Epithelial cell of esophagus (primary cell): ENCODE results near the gene ITPK1.

Source experiments
- DNase-seq: peaks from one replicate; pipeline ENCODE4 v3.0.0; 2010; ENCODE audit warnings: low read depth
- H3K4me3 ChIP-seq: 2 replicates; pipeline ENCODE4 v1.5.1; 2011; ENCODE audit warnings: mild to moderate bottlenecking, low read length, control low read depth
- TF ChIP-seq, protein P1 (sequence below): IDR thresholded peaks from 2 replicates; pipeline ENCODE4 v1.5.1; 2011; ENCODE audit warnings: low read depth, mild to moderate bottlenecking, low read length, control low read depth, inconsistent platforms; ENCODE audit not compliant: insufficient read depth; ENCODE audit errors: missing control alignments

The ITPK1 gene

DNA sequence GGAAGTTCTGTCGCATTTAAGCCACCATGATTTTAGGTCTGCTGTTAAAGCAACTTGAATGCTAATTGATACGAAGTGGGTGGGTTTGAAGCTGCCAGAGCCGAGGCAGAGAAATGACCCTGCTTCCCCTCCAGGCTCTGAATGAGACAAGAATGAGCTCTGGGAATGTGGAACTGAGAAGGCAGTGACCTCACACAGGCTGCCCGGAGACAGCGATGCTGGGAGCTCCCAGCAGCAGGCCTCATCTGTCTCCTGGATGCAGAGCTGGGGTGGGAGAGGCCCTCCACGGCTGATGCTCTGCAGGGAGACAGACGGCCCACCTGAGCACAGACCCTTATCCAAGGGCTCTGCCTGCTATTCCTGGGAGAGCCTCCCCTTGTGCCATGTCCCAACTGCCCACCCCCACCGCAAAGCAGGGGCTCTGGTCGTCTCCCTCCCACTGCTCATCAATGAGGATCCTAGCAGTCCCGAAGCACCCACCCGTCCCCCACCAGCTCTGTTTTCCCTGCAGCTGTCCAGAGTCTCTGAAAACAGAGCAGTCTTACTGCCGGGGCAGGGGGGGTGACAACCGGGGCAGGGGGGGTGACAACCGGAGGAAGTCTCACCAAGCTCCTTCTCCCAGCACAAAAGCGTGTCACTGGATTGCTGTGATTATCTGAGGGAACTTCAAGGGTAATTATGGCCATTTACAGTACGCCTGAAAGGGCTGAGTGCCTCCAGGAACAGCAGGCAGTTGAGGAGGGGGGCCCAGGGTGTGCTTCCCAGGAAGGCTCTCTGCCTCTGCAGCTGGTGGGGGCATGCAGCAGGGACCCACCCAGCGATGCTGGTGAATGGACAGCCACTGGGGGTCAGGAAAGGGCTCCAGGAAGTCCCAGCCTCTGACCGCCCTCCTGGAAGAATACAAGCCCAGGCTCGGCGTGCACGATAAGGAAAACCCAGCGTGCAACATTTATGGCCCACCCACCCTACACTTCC is 125.0 kb downstream of the ITPK1 start:
- DNase-seq: no peak
- H3K4me3 ChIP-seq: no peak overlapping the region
- TF ChIP-seq, protein P1, sequence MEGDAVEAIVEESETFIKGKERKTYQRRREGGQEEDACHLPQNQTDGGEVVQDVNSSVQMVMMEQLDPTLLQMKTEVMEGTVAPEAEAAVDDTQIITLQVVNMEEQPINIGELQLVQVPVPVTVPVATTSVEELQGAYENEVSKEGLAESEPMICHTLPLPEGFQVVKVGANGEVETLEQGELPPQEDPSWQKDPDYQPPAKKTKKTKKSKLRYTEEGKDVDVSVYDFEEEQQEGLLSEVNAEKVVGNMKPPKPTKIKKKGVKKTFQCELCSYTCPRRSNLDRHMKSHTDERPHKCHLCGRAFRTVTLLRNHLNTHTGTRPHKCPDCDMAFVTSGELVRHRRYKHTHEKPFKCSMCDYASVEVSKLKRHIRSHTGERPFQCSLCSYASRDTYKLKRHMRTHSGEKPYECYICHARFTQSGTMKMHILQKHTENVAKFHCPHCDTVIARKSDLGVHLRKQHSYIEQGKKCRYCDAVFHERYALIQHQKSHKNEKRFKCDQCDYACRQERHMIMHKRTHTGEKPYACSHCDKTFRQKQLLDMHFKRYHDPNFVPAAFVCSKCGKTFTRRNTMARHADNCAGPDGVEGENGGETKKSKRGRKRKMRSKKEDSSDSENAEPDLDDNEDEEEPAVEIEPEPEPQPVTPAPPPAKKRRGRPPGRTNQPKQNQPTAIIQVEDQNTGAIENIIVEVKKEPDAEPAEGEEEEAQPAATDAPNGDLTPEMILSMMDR: no peak

DNA sequence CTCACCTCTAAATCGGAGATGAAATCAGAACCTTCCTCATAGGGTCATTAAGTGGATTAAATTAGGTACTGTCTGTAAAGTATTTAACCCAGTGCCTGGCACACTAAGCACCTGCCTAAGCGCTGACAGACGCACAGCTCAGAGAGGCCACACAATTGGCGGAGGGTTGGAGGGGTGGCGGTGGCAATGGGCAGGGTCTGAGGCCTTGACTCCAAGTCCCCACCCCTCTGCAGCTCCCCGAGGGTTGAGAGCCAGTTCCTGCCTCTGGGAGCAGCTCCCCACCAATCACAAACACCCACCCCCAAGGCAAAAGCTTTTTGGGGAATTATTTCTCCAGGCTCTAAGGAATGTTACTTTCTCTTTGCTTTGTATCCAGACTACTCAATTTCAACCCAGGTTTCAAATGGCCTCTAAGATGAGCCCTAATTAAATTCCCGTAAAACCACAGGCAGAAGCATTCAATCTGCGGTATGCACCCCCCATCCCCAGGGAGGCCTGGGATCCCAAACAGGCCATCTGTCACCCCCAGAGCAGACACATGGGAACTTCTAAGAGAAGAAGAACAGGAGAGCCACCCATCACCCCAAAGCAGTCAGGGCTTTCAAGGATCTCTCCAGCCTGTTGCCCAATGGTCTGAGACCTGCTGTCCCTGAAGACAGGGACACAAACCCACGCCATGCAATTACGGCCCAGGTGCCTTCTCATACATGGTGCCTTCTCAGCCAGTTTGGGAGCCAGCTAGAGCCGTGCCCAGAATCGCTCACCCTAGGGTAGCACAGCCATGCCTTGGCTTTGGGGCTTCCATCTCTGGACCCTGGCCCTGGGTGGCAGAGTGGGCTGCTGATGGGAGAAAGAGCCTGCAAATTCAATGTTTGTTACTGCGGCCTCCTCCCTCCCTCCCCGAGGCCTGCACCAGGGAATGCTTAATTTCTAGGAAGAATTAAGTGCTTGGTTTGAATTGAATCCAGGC is 126.7 kb downstream of the ITPK1 start:
- TF ChIP-seq, protein P1: no peak
- no peak for DNase-seq

DNA sequence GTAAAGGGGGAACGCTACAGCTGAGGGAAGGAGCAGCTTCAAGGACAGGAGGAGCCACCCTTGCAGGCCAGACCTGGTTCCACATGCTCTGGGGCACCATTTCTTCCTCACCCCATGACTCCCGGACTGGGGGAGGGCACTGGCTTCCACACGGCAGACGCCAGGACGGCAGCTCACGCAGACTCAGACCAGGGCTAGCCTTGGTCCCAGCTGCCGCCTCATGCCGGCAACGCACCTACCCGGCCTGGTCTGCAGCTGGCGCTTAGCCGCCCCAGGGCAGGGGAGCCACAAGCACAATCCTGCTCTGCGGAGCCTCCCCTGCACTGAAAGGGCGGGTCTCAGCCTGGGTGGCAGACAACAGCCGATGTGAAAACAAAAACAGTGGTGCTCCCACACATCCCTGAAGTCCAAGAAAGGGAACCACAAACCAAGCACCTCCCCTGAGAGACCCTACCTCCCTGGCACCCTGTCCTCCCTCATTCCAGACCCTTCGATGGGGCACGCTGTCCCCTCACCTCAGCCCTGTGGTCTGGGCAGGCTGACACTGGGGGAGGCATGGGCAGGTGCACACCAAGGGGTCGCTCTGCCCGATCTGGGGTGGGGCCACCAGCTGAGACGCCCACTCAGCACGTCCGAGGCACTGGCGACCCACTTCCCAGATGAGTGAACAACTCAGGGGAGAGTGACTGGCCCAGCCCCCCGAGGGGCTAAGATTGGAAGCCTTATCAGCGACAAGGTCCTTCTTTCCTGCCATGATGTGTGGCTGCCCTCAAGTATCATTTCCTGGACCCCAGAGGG is 127.8 kb downstream of the ITPK1 start:
- no peak for DNase-seq
- TF ChIP-seq, protein P1: no peak
- H3K4me3 ChIP-seq: no peak overlapping the region

More for the DNA sequence above, 126.7 kb downstream of the ITPK1 start:
- H3K4me3 ChIP-seq: no peak overlapping the region

DNA sequence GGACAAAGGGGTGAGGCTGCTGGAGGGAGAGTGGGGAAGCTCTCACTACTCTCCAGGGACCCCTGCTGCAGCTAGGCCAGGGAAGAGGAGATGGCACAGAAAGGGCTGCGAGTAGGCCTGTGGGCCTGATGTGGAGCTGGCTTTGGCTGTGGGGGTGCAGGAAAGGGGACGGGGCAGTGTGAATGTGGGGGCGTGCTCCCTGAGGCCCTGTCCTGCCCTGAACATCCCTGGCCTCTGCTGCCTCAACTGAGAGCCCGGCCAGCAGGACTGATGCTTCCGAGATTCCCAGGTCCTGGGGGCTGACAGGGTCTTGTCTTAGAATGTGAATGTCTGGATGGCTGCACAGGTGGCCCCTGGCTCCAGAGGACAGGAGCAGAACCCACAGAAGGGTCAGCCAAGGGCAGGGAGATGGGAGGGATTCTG is 128.6 kb downstream of the ITPK1 start:
- H3K4me3 ChIP-seq: no peak overlapping the region
- TF ChIP-seq, protein P1: no peak
- no peak for DNase-seq

DNA sequence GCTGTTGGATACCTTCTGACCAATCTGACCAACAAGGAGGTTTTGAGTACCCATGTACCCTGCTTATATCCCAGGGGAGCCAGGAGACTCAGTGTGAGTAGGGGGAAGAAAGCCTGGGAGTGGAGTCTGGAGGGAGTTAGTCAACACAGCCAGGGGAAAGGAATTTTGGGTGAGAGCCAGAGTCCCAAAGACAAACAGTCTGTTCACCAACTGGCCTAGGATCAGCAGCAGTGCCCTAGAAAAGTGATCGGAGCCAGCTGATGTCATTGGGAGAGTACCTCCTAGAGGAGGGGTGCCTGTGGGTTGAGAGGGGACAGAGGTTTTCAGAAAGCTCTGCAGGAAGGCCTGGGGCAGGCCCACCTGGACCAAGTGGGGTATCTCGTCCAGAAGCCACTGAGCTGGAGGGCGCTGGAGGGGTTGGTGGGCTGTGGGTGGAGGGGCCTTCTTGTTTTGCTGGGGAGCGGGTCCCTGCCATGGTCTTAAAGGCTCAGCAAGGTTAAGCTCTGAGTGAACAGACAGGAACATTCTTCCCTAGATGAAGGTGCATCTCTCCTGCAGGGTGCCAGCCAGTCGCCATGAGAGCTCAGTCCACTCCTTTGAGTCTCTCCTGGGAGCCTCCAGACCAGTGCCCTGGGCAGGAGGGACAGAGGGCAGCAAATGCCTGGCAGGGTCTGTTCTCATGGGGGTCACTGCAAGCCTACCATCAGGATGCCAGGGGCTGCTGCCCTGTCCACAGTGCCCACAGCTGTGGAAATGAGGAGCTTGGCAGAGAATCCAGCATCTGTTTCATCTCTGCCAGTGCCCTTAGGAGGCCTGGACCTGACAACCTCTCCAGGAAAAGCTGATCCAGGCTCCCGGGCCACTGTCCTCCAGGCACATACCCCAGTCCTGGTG is 129.2 kb downstream of the ITPK1 start:
- TF ChIP-seq, protein P1: no peak
- no peak overlapping the region for H3K4me3 ChIP-seq
- DNase-seq: peak; percentile 39
